Sigmoid colon (tissue), 4 donors: ENCODE results near the gene NLRC3.

Experiments
- CTCF ChIP-seq, 4 experiments: fragments of 450-650 bp in 3 of 4; fragments of 200-600 bp in 1 of 4; IDR thresholded peaks; one replicate each; pipeline ENCODE4 v1.5.1; 2016 to 2019; ENCODE audit warnings: antibody characterized with exemption in 4 of 4, mild to moderate bottlenecking in 3 of 4, moderate library complexity in 2 of 4
- EP300 ChIP-seq, 4 donors: sonication (generic); formaldehyde crosslinking; IDR thresholded peaks; one replicate each; pipeline ENCODE4 v1.6.1; 2017; ENCODE audit warnings: antibody characterized with exemption in 4 of 4
- POLR2A ChIP-seq, 2 donors: fragments of 450-650 bp; IDR thresholded peaks; one replicate each; pipeline ENCODE4 v1.6.1; 2016; ENCODE audit warnings: antibody characterized with exemption in 2 of 2, mild to moderate bottlenecking in 2 of 2, moderate library complexity in 2 of 2

DNA sequence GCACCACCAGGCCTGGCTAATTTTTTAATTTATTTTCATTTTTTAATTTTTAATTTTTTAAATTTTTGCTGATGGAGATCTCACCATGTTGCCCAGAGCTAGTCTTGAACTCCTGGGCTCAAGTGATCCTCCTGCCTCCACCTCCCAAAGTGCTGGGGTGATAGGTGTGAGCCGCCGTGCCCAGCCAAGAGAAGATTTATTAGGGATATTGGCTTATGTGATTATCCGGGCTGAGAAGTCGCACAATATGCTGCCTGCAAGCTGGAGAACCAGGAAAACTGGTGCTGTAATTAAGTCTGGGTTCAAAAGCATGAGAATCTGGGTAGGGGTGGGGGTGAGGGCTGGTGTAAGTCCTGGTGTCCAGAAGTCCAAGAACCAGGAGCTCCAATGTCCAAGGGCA is 79.4 kb downstream of the NLRC3 start:
- TF ChIP-seq CTCF (IDR thresholded peaks at IDR 0.05) (no peak), POLR2A (IDR thresholded peaks at IDR 0.05) (no peak), EP300 (IDR thresholded peaks at IDR 0.05) (no peak)
